NCI-H69 (cell line): Measurements from ENCODE around the gene ENAM.
"Not testable (repeated sequence)": the region's sequence is repeated elsewhere in the genome, so short reads cannot be mapped to it uniquely, and the experiment has no call there.

Experiments used
- DNase-seq: peaks from one replicate; lab custom pipeline; 2025; lab: John Stamatoyannopoulos, UW

ENAM gene

DNA sequence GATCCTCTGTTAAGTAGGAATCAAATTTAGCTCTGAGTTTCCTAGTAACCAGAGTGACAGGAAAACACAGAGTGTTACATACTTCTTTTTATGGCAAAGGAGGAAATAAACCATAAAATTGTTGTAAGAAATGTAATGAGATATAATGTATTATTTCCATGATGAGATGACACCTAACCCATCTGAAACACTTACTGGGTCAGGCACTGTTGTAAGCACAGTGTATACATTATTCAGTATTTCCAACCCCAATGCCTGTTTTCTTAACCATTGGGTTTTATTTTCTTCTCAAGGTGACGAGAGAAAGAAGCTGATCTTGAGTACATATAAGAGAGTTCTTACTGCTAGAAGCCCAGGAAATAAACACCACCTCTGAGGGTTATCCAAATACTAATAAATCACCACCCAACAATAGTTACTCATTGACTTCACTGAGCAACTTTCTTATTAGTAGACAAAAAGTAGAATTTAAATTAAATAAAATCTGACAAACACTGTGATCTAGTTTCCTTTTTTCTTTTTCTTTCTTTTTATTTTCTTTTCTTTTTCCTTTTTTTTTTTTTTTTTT is 4.2 kb upstream of the ENAM start:
- DNase-seq = no peak

- DNase-seq = no peak
These were observed 924 bp upstream of the ENAM start for GRCh38 chr4:70627620-70628019.

DNA sequence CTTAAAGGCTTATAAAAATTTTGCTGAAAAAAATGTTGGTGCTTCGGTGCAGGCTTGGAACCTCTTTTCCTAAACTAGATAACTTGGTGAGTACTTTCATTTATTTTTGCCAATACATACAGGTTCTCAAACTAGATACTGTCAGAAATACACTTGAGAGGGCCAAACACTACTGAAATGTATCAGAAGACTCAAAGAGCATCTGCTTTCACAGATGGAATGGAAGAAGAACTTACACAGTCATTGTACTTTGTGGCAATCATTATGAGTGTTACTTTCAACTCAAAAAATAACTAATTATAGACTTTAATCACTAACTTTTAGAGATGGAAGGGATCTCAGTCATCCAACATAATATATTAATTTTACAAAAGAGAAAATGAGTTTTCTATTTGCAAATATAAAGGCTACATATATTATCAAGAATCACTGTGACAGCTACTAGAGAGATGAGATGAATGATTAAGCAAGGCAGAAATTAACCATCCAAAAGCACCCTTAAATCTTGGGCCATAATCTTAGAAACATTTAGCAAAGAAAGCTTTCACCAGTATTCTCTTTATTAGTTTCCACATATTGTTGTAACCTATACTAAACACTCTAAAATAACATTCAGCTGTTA is 1.0 kb downstream of the ENAM start:
- DNase-seq = no peak

DNA sequence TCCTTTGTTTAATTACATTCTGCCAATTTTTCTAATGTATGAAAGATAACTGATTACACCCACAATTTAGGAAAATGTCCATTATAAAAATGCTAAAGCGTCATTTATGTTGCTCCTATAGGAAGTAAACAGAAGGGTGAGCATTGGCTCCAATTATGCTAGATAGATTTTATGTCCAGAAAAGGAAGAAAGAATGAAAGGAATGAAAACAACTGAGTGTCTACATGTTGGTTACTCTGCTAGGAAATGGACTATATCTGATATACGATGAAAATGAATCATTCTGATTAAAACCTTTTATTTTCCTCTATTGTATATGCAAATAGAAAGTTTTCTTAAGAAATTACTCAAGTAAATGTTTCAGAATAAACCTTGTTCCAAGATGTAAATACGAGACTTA is 1.6 kb downstream of the ENAM start:
- no peak for DNase-seq

DNA sequence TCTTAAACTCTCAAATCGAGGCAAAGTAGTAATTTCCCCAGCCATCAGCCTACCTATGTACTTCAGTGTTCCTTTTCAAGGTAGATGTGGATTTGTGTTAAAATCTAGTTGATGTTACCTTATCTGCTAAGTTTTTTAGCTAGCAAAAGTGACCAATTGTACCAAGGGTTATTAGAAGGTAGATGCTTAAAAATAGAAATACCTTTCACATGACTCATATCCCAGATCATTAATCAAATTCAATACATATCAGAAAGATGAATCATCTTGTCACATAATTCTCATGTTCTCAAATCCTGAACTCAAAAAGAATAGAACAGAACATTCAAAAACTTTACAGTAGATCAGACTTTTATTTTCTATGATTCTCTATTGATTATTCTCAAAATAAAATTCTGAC is 3.5 kb downstream of the ENAM start:
- DNase-seq = no peak

DNA sequence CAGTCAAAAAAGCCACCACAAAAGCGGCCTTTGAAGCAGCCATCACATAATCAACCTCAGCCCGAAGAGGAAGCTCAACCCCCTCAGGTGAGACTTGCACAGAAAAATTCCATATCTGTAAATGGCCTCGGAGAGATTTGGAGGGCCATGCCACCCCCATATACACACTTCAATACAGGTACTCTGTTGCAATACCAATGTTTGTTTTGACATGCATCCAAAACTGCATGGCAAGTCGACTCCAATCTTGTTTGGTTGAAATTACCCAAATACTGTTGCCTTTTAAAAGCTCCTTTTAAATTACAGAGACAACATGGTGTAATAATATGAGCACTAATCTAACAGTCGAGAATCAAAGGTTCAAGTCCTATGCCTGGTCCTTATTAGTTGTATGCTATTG is 5.9 kb downstream of the ENAM start:
- DNase-seq = no peak

DNA sequence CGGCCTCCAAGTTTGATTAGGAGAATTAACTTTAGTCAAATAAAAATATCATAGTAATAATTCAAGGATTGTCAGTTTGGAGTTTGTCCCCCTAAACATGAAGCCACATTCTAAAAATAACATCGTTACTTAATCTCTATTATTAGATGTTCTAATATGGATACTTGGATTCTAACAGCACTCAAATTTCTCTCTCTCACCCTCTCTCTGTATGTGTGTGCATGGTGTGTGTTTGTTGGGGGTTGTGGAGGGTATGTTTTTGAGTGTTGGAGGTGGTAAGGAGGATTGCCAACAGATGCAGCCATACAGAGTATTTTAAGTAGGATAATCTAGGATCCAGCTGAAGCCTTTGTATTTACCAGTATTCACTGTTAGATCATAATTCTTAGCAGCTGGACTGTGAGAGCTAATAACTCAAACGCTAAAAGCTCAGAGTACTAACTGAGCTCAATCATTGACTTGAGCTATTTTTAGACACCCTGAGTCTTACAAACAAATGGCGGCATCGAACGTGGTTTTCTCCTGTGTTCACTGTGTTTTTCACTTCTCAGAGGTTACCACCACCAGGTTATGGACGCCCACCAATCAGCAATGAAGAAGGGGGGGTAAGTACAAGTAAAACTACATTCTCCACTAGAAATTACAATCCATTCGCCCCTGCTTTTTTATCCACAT is 8.8 kb downstream of the ENAM start:
- no peak for DNase-seq

DNA sequence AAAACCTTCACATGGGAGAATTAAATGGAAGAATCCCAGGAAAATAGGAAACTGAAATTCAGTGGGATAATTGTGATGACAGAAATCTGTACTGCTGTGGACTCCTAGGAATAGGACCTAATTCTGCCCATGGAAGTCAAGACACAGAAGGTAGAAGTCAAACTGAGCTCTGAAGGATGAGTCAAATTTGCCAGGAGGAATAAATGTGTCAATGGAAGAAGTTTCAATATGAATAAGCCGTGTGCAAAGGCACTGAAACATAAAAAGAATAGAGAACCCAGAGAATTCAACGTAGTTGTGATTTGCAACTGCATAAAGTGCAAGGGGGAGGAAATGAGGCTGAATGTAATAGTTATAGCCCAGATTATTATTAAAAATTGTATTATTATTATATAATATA is 11.6 kb downstream of the ENAM start:
- no peak for DNase-seq

DNA sequence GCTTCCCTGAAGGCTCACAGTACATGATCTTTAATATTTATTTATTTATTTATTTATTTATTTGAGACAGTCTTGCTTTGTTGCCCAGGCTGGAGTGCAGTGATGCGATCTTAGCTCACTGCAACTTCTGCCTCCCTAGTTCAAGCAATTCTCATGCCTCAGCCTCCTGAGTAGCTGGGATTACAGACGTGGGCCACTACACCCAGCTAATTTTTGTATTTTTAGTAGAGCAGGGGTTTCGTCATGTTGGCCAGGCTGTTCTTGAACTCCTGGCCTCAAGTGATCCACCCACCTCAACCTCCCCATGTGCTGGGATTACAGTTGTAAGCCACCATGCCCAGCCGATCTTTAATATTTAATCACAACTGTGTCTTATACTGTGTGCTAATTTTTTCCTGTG is 22.2 kb downstream of the ENAM start:
- not testable (repeated sequence) for DNase-seq

DNA sequence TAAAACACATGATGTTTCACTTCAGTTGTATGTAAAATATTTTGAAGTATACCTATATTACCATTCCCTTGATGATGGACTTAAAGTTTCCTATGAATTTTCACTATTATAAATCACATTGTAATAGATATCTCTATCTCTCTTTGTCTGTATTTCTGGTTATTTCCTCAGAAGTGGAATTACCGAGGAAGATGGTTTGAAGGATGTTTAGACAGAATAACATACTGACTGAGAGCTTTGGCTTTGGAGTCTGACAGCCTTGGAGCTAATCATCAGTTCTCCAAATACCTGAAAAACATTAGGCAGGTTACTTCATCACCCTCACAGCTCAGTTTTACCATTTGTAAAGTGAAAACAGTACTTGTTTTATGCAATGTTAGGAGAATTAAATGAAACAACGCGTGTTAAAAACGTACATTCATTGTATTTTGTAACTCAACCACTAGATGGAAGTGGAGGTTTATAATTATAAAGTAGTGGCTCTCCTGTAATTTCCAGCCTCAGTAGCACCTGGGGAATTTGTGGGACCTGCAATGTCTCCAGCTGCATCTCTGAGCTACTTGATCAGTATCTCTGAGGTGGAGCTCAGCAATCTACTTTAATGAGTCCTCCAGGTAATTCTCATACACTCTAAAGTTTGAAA is 23.4 kb downstream of the ENAM start:
- peak; percentile 10 for DNase-seq

- no peak for DNase-seq
These were observed 26.1 kb downstream of the ENAM start for GRCh38 chr4:70654605-70655011.

GRCh38 chr4:70657326-70657725 is 28.8 kb downstream of the ENAM start:
- DNase-seq = no peak

GRCh38 chr4:70658418-70658817 is 29.9 kb downstream of the ENAM start:
- no peak for DNase-seq

DNA sequence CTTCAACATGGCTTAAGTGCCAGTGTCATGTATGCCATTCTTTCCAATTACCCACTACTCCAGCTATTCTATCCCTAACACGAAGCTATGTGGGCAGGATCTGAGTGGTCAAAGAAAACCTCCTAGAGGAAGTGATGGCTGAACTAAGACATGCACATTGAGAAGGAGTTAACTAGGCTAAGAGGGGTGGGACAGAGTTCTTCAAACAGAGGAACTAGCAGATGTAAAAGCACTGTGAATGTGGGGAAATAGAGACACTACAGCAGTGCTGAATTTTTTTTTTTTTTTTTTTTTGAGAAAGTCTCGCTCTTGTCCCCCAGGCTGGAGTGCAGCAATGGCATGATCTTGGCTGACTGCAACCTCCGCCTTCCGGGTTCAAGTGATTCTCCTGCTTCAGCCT is 31.6 kb downstream of the ENAM start:
- DNase-seq = no peak

DNA sequence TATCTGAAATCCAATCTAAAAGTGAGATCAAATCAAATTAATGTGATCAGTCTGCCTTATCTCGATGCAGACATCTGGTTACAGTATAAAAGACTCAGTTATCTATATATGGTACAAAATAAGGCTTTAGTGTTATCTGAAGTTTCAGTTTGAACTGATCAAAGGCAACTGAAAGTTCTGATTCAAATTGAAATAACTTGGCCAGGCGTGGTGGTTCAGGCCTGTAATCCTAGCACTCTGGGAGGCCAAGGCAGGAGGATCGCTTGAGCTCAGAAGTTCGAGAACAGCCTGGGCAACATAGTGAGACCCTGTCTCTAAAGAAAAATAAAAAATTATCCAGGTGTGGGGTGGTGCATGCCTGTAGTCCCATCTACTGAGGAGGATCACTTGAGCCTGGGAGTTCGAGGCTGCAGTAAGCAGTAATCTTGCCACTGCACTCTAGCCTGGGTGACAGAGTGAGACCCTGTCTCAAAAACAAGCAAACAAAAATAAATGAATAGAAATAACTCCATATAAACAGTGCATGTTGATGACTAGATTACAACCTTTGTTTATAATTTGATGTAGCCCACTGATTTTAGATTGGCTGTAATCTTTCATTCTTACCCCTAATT is 32.9 kb downstream of the ENAM start:
- DNase-seq = not testable (repeated sequence)

DNA sequence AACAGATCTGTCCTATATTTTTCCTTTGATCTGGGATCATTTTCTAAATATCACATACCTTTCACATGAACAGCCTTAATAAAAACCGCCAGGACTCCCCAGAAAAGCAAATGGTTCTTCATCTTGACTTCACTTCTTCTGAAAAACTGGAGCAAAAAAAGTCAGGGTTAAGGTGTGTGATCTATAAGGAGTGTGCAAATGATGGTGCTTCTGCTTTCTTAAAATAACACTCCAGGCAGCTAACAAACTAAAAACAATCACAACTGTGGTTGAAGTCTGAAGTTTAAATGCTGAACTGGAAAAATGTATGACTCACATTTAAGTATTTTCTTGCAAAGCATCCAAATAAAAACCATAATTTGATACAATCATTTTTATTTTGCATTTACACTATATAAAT is 37.8 kb downstream of the ENAM start, which contains the start of gene JCHAIN:
JCHAIN (minus strand) TSS at position 140 of the 400 bp plus-strand sequence; CDS start at position 122, 18 bp downstream.
- no peak for DNase-seq

- no peak for DNase-seq
These were observed 39.4 kb downstream of the ENAM start for GRCh38 chr4:70667740-70668535.

DNA sequence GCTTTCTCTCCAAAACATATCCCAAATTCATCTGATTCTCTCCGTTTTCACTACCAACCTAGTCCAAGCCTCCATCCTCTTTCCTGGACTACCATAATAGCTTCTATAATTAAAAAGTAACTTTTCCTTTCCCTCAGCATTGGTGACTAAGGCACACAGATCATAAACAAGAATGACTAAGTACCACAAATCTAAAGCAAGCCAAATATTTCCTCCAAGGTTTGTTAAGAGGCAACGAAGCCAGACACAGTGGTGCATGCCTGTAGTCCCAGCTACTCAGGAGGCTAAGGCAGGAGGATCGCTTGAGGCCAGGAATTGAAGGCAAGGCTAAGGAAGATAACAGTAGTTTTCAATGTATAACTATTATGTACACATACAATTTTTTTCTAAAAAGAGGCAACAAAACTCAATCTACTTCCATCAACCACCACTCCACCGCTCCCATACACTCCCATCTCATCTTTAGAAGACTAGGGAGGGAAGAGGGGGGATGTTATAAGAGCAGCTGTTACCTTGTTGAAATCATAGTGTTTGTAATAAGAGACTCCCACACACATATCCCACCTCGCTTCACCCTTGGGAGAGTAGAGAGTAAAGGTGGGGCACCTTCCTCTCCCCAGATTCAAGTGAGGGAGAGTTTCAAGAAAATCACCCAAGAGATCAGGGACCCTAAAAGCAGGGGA is 41.9 kb downstream of the ENAM start:
- no peak for DNase-seq

DNA sequence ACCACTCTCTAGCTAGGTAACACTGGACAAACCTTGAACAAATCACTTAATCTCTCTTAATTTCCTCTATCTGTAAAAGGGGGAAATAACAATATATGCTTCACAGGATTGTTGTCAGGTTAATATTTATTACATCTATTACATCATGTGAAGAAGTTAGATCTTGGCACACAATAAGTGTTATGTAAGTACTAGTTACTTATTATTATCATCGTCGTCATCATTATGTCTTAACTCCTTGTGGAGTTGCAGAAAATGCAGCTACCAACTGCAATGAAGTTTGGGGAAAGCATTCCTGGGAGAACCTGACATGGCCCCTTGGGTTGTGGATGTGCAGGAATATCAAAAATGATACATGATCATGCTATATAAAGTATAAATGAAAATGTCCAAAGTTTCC is 42.5 kb downstream of the ENAM start:
- DNase-seq = no peak

DNA sequence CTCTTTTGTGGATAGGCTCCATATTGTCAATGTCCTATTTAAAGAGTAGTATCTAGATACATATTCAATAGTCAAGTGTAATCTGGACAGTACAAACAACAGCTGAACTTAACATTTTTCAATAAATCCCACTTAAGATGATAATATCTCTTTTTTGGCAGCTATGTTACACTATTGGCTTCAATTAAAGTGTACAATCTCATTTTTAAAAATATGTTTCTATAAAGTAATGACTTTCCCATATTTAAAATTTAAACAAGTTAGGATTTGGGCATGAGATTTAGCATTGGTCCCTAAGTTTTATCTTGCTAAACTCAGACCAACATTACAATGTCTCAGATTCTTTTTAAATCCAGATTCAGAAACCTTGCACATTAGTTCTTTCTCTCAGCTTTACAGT is 45.6 kb downstream of the ENAM start:
- DNase-seq = no peak

DNA sequence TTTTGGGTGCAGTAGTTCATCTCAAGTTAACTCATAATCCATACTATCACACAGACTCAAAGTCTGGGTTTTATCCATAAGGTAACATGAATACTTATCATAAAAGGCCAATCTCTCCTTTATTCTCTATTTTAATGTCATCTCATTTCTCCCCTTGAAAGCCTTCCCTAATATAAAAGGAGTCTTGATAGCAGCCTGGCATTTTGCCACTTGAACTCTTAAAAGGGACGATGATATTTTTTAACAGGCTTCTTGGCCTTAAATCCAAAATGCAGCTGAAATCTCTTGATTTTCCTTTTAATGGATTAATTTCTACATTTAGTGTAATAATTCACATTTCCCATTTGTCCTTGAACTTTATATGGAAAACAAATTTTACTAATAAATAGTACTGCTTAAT is 46.2 kb downstream of the ENAM start:
- no peak for DNase-seq
